Measurements from ENCODE around the gene RFFL.

The RFFL gene

GRCh38 chr17:34958438-34958837 is 105.1 kb downstream of the RFFL start:
- FAIRE-seq: no peak
